Parathyroid adenoma (tissue), 2 donors: Measurements from ENCODE around the gene NSDHL.
"Not testable (repeated sequence)": the region's sequence is repeated elsewhere in the genome, so short reads cannot be mapped to it uniquely, and the experiment has no call there.

ENCODE experiments used
- H2AFZ ChIP-seq: fragments of 300-600 bp; sonication (generic); one replicate; pipeline ENCODE4 v1.7.0; 2017; ENCODE audit warnings: antibody characterized with exemption, mild to moderate bottlenecking
- H3K27ac ChIP-seq: fragments of 300-600 bp; sonication (generic); one replicate; pipeline ENCODE4 v1.7.0; 2017
- H3K27me3 ChIP-seq: fragments of 300-600 bp; sonication (generic); one replicate; pipeline ENCODE4 v1.7.0; 2017; ENCODE audit warnings: low read length; ENCODE audit not compliant: control insufficient read depth, insufficient read depth
- H3K36me3 ChIP-seq: fragments of 300-600 bp; sonication (generic); one replicate; pipeline ENCODE4 v1.7.0; 2017; ENCODE audit warnings: low read length; ENCODE audit not compliant: control insufficient read depth, insufficient read depth
- H3K4me1 ChIP-seq: fragments of 300-600 bp; sonication (generic); one replicate; pipeline ENCODE4 v1.7.0; 2017; ENCODE audit warnings: control low read depth
- H3K4me2 ChIP-seq: fragments of 300-600 bp; sonication (generic); one replicate; pipeline ENCODE4 v1.7.0; 2017; ENCODE audit warnings: low read length
- H3K4me3 ChIP-seq: fragments of 300-600 bp; sonication (generic); one replicate; pipeline ENCODE4 v1.7.0; 2017; ENCODE audit warnings: low read depth, low read length
- H3K79me2 ChIP-seq: fragments of 300-600 bp; sonication (generic); one replicate; pipeline ENCODE4 v1.7.0; 2017; ENCODE audit warnings: control low read depth
- H3K9ac ChIP-seq: fragments of 300-600 bp; sonication (generic); one replicate; pipeline ENCODE4 v1.7.0; 2017; ENCODE audit warnings: mild to moderate bottlenecking
- H3K9me3 ChIP-seq: fragments of 300-600 bp; sonication (generic); one replicate; pipeline ENCODE4 v1.7.0; 2017; ENCODE audit warnings: low read length; ENCODE audit not compliant: control insufficient read depth
- TF ChIP-seq, protein P1 (sequence below): fragments of 300-600 bp; sonication (generic); IDR thresholded peaks from one replicate; pipeline ENCODE4 v1.7.0; 2017; ENCODE audit warnings: antibody characterized with exemption, mild to moderate bottlenecking
- donor health status: primary hyperparathyroidism.

Gene NSDHL

DNA sequence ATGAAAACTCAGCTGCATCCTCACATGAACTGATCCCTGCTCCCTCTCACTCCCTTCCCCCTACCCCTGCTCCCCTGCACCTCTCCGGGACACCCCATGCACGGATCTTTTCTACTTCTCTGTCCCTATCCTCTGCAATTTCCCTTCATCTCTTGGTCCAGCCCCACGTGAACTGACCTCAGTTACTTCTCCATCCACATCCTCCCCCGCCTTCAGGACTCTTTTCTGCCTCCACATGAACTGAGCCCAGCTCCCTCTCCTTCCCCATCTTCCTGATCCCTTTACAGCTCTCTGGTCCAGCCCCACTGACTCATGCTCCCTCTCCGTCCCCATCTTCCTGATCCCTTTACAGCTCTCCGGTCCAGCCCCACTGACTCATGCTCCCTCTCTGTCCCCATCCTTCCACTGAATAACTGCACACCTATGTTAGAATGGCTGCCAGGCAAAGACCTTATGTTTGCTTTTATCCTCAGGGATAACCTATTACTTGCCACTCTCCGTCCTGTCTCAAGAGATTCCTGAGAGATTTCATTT is 6.0 kb upstream of the NSDHL start:
- no peak overlapping the region for H3K4me2 ChIP-seq
- no peak overlapping the region for H3K27ac ChIP-seq
- no peaks in the 10 kb centered on the region for H3K36me3 ChIP-seq
- H3K4me3 ChIP-seq: no peak overlapping the region
- H3K27me3 ChIP-seq: no peaks in the 10 kb centered on the region
- no peaks in the 10 kb centered on the region for H3K9me3 ChIP-seq
- no peak overlapping the region for H2AFZ ChIP-seq
- no peak overlapping the region for H3K9ac ChIP-seq
- no peaks in the 10 kb centered on the region for H3K79me2 ChIP-seq
- TF ChIP-seq, protein P1, sequence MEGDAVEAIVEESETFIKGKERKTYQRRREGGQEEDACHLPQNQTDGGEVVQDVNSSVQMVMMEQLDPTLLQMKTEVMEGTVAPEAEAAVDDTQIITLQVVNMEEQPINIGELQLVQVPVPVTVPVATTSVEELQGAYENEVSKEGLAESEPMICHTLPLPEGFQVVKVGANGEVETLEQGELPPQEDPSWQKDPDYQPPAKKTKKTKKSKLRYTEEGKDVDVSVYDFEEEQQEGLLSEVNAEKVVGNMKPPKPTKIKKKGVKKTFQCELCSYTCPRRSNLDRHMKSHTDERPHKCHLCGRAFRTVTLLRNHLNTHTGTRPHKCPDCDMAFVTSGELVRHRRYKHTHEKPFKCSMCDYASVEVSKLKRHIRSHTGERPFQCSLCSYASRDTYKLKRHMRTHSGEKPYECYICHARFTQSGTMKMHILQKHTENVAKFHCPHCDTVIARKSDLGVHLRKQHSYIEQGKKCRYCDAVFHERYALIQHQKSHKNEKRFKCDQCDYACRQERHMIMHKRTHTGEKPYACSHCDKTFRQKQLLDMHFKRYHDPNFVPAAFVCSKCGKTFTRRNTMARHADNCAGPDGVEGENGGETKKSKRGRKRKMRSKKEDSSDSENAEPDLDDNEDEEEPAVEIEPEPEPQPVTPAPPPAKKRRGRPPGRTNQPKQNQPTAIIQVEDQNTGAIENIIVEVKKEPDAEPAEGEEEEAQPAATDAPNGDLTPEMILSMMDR: no peak
- H3K4me1 ChIP-seq: no peaks in the 10 kb centered on the region

DNA sequence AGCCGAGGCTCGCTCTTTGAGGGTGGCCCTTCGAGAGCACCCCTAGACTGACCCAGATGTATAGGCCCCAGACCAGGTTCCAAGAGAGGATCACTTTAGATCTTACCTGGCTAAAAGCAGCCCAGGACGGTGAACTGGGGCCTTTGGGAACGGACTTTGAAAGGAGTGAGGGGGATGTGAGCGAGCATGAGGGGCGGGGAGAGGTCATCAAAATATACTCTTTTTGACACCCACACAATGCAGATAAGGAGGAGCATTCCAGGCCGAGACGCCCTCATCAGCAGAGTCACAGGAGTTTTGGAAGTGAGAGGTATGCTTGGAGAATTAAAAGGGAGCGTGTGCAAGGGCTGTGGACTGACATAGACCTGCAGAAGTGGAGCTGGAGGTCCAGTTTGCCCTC is 528 bp downstream of the NSDHL start:
- peak overlapping the region; percentile 29 for H3K27ac ChIP-seq
- H3K36me3 ChIP-seq: no peaks in the 10 kb centered on the region
- H3K4me1 ChIP-seq: no peaks in the 10 kb centered on the region
- peak overlapping the region; percentile 74 for H3K4me3 ChIP-seq
- H3K9ac ChIP-seq: no peak overlapping the region
- H3K79me2 ChIP-seq: peaks cover 2% of the 10 kb centered on the region
- H3K27me3 ChIP-seq: no peaks in the 10 kb centered on the region
- TF ChIP-seq, protein P1: no peak
- H3K4me2 ChIP-seq: peak overlapping the region; percentile 64
- H3K9me3 ChIP-seq: no peaks in the 10 kb centered on the region
- peak overlapping the region; percentile 79 for H2AFZ ChIP-seq

DNA sequence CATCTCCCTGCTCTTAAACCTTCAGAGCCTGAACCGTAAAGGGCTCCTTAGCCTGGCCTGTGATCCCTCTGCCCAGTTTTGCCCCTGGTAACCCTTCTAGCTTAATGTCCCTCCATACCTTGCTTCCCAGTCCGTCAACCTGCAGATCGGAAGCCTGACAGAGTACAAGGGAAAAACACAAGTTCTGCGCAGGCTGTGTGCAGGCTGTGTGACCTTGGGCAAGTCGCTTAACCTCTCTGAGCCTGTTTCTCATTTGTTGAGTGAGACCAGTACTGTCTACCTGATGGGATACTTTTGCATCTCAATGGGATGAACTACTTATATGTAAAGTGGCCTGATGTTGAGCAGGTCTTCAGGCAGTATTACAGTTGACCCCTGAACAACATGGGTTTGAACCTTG is 1.7 kb downstream of the NSDHL start:
- Histone ChIP-seq H3K27me3 (no peaks in the 10 kb centered on the region), H3K79me2 (peaks cover 2% of the 10 kb centered on the region), H3K4me2 (no peak overlapping the region), H2AFZ (no peak overlapping the region), H3K9me3 (no peaks in the 10 kb centered on the region), H3K4me1 (no peaks in the 10 kb centered on the region), H3K36me3 (no peaks in the 10 kb centered on the region), H3K4me3 (no peak overlapping the region), H3K27ac (no peak overlapping the region), H3K9ac (no peak overlapping the region)
- TF ChIP-seq, protein P1: no peak

DNA sequence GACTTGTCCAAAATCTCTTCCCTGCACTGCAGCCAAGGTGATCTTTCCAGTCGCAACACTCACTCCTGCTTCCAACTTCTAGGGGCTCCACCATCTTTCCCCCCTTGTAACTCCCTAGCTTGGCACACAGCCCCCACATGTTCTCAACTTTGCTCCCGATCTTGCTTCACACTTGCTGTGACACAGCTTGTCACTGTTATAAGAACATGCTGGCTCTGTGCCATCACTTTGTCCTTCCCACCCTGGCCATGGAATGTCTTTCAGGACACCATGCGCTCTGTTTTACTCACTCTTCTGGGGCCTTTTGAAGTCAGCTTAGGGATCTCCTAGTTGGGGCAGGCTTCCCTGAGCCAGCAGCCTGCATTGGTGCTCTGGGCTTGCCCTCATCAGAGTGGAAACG is 2.5 kb downstream of the NSDHL start:
- Histone ChIP-seq H3K4me2 (no peak overlapping the region), H3K36me3 (no peaks in the 10 kb centered on the region), H3K9me3 (no peaks in the 10 kb centered on the region), H2AFZ (no peak overlapping the region), H3K9ac (no peak overlapping the region), H3K4me1 (no peaks in the 10 kb centered on the region), H3K27me3 (no peaks in the 10 kb centered on the region), H3K27ac (no peak overlapping the region), H3K79me2 (peaks cover 2% of the 10 kb centered on the region), H3K4me3 (no peak overlapping the region)
- TF ChIP-seq, protein P1: no peak

DNA sequence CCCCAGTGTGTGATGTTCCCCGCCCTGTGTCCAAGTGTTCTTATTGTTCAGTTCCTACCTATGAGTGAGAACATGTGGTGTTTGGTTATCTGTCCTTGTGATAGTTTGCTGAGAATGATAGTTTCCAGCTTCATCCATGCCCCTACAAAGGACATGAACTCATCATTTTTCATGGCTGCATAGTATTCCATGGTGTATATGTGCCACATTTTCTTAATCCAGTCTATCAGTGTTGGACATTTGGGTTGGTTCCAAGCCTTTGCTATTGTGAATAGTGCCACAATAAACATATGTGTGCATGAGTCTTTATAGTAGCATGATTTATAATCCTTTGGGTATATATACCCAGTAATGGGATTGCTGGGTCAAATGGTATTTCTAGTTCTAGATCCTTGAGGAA is 4.6 kb downstream of the NSDHL start:
- H3K36me3 ChIP-seq, H3K27ac ChIP-seq, H3K79me2 ChIP-seq, H3K27me3 ChIP-seq, H3K9me3 ChIP-seq, H3K9ac ChIP-seq, H3K4me1 ChIP-seq, H3K4me3 ChIP-seq, H2AFZ ChIP-seq, H3K4me2 ChIP-seq: not testable (repeated sequence)
